HTERT RPE-1 (cell line): ENCODE measurements around the gene CNGA2.
"Not testable (repeated sequence)": the region's sequence is repeated elsewhere in the genome, so short reads cannot be mapped to it uniquely, and the experiment has no call there.

Source experiments
- in situ Hi-C: fragments of 300-500 bp; cut with MboI; formaldehyde crosslinking; loops from 4 replicates; pipeline ENCODE4 v1.14.3; 2020; ENCODE audit warnings: low sequenced_read_pairs

The CNGA2 gene

GRCh38 chrX:151734446-151734845, at the start of gene CNGA2:
Gene CNGA2, plus strand, starts transcription at chrX:151734746. Its CDS starts 3,738 bp downstream, at chrX:151738484.
- in situ Hi-C loops, result no loop called here

- in situ Hi-C loops, result no loop called here
Measured at GRCh38 chrX:151687635-151688034, 46.9 kb upstream of the CNGA2 start.

GRCh38 chrX:151688695-151689094, 45.9 kb upstream of the CNGA2 start:
- in situ Hi-C loops, result no loop called here

- in situ Hi-C loops, result no loop called here
Measured at GRCh38 chrX:151692825-151693224, 41.7 kb upstream of the CNGA2 start.

GRCh38 chrX:151694121-151694520, 40.4 kb upstream of the CNGA2 start:
- in situ Hi-C loops, result no loop called here

GRCh38 chrX:151694661-151695582, 39.6 kb upstream of the CNGA2 start, which contains the start of gene PRRG3:
Gene PRRG3, plus strand, starts transcription at chrX:151695458. Its CDS starts 3,357 bp downstream, at chrX:151698815.
- in situ Hi-C loops, result no loop called here

GRCh38 chrX:151695583-151696340, 38.8 kb upstream of the CNGA2 start:
- in situ Hi-C loops, result no loop called here

GRCh38 chrX:151697082-151697481, 37.5 kb upstream of the CNGA2 start:
- in situ Hi-C loops, result not testable (repeated sequence)

GRCh38 chrX:151697522-151697921, 37.0 kb upstream of the CNGA2 start:
- in situ Hi-C loops, result no loop called here

- in situ Hi-C loops, result no loop called here
Measured at GRCh38 chrX:151698485-151698884, 36.1 kb upstream of the CNGA2 start.

GRCh38 chrX:151699746-151700145, 34.8 kb upstream of the CNGA2 start:
- in situ Hi-C loops, result no loop called here

- in situ Hi-C loops, result no loop called here
Measured at GRCh38 chrX:151700581-151700980, 34.0 kb upstream of the CNGA2 start.

GRCh38 chrX:151701071-151701470, 33.5 kb upstream of the CNGA2 start:
- in situ Hi-C loops, result no loop called here

GRCh38 chrX:151701531-151701930, 33.0 kb upstream of the CNGA2 start:
- in situ Hi-C loops, result no loop called here

- in situ Hi-C loops, result no loop called here
Measured at GRCh38 chrX:151702026-151702714, 32.4 kb upstream of the CNGA2 start.

- in situ Hi-C loops, result no loop called here
Measured at GRCh38 chrX:151702741-151703340, 31.7 kb upstream of the CNGA2 start.

GRCh38 chrX:151703487-151703886, 31.1 kb upstream of the CNGA2 start:
- in situ Hi-C loops, result no loop called here

- in situ Hi-C loops, result no loop called here
Measured at GRCh38 chrX:151704041-151704663, 30.4 kb upstream of the CNGA2 start.

GRCh38 chrX:151708821-151709220, 25.7 kb upstream of the CNGA2 start:
- in situ Hi-C loops, result no loop called here

- in situ Hi-C loops, result no loop called here
Measured at GRCh38 chrX:151710457-151710856, 24.1 kb upstream of the CNGA2 start.
